ENCODE results near the gene PRKCE.
A peak's percentile ranks its signal among the peaks of the same experiment; 100 is the strongest.

The PRKCE gene

DNA sequence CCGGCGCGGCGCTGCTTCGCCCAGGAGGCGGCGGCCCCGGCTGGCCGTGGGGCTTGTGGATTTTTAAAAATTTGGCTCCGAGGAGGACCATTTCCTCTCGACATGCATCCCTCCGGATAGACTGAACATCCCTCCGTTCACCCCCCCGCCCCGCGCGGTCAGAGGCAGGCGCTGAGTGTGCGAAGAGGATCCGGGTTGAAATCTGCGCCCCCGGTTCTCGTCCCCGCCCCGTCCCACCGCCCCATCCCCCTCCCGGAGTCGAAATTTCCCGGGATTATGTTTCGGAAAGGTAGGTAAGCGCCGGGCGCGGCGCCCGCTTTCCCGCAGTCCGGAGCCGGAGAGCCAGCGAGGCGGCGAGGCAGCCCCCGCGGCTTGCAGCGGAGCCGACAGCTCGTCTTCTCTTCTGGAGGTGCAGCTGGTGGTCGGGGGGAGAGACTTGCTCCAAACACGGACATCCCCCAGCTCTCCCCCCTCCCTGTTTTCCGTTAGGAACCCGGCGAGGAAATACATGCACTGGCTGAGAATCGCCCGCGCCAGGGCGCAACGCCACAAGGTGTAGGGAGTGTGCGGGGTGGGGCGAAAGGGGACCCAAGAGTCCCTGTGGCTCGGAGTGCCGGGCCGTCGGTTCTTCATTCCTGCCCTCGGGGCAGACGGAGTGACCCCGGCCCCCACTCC, at the start of gene PRKCE:
Gene PRKCE, plus strand, starts transcription at position 261 of the 675 bp plus-strand sequence.
- peak; percentile 47 for DNase-seq

DNA sequence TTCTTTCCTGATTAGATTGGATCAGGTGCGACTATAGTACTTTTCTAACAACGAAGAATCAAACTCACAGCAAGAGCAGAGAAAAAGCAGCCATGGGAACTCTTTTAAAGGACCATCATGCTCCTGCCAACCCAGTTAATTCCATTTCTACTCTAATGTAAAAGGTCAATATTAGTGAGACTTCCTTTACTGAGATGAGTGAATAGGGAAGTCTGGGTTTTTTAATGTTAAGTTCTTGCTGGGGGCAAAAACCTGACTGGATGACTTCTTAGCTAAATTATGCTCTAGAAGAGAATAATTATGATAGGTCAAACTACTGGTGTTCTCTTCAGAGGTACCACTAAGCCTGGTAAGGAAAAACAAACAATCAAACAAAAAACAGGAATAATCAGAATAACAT, 48.9 kb upstream of the PRKCE start:
- DNase-seq, result no peak

DNA sequence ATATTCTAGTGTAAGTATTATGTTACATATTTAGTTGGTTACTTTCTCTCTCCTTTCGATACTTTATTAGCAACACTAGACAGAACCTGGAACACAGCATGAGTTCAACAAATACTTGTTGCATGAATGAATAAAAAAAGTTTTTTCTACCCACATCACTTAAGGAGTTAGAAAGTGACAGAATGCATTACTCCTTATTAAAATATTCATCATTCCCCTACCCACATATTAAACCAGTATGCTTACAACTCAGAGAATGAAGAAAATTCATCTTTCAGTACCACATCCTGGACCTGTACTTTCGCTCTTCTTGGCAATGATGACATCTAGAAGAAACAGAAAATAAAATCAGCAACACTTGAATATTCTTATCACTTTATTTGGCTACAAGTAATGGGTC, 46.4 kb upstream of the PRKCE start:
- no peak for DNase-seq

DNA sequence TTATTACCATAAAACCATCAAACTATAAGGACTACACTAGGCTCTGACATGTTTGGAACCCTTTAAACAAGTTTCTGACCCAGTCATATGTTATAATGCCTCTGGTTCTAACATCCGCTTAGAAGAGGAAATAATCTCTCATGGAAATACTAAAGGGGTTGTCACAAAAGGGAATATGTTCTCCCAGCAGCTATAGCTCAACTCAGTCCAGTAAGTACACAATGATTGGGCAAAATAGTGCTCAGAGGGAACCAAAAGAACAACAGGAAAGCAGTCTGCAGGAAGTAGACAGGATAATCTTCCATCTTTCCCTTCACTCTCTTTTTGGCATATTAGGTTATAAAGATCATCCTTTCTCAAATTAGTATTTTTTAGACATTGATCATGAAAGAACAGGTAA, 44.7 kb upstream of the PRKCE start:
- no peak for DNase-seq

DNA sequence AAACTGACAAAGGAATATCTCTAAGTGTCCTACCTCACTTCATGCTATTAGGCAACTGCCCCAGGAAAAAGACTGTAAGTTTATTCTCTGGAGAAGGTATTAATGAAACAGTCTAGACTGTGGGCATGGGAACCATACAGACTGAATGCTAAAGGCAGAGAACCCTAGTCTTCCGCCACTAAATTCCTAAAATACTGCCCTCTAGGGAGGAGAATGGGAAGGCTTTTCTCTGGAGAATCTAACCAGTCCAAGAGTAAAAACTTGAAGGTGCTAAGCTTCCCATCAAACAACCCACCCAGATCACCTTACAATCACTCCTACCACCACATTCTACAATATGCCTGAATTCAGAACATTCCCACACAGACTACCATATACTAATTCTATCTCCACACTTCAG, 43.8 kb upstream of the PRKCE start:
- DNase-seq, result no peak

DNA sequence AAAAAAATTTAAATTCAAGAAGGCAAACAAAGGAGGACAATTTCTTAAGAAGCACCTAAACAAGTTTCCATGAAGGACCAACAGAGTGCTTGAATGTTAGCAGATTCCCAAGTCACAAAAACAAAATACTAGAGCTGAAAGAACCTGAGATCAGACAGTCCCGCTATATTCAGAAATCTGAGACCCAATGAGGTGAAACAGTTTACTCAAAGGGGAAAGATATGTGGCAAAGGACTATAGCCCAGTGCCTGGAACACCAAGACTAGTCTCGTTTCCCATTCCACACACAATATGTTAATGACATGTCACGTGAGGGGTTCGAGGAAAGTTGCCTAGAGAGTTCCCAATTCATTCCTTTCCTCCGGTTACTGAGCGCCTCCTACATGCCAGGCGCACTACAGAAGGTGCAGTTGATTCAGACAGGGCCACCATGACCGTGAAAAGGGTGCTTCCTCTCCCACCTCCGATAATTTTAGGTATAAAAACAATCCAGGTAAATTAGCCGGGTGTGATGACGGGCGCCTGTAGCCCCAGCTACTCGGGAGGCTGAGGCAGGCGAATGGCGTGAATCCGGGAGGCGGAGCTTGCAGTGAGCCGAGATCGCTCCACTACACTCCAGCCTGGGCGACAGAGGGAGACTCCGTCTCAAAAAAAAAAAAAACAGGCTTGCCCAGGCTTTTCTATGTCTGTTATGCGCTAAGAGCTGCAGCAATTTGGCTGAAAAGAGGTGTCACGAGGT, 41.0 kb upstream of the PRKCE start:
- DNase-seq, result peak; percentile 57

DNA sequence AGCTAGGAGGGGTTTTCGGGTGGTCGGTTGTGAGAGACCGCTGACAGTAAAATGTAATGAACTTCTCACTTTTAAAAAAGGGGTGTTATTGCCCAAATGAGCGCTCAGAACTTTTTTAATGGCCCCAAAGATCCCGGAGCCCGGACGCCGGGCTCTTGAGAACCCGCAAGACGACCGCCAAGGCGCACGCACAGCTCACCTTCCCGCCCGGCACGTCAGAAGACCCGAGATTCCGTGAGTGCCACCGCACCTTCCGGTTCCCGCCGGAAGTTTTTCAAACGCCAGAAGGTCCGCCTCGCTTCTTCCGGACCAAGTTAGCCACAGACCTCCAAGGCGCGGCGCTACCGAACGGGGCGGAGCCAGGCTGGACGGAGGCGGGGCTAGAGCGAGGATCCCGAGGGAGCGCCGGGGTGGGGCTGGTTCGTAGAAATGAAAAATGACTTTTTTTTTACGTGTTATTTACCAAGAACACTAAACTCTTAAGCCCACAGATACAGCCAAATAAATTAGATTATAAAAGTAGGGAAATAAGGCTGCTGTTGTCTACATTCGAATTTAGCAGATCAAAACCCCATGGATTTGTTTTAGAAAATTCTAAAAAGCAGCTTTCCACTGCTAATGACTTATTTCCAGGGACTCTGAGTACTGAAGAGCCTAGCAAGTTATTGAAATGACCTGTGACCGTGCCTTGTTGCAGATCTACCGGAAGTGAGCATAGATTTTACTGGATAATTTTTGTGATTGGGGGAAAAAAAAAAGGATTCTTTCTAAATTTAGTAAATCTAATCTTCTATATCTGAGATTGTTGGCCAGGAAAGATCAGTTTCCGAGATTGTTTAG, 40.2 kb upstream of the PRKCE start, which contains the start of gene SRBD1:
Gene SRBD1, minus strand, starts transcription at position 248 of the 840 bp plus-strand sequence. CDS start 5,826 bp downstream, outside the sequence.
- DNase-seq, result peak; percentile 86

DNA sequence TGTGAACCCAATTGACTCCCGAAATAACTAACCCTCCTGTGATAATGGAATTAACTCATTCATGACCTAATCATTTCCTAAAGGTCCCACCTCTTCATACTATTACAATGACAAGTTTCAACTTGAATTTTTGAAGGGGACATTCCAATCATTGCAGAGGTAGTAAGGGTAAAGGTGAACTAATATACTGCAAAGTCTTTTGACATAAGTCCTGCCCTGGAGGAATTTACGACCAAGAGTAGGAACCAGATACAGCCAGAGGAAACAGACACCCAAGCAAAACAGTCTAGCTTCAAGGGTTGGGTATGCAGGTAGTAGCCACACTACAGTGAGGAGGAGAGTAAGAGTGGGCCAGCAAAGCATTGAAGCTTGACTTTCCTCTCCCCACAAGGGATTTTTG, 39.2 kb upstream of the PRKCE start:
- DNase-seq, result no peak

DNA sequence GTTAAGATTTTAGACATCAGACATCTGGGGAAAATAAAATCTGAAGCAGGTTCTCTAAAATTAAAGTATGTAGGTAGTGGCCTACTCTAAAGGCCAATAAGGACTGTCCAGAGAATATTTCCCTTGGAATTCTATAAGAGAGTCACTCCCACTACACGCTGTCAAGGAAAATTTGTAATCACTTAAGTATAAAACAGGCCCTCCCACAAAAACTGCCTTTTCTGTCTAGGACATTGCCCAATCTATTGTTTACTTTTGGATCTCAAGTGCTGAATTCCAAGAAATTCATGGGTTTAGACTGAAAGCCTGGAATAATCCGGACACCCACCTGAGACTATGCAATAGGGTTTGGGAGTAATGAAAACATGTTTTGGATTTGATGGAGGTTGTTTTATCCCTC, 38.7 kb upstream of the PRKCE start:
- DNase-seq, result no peak

DNA sequence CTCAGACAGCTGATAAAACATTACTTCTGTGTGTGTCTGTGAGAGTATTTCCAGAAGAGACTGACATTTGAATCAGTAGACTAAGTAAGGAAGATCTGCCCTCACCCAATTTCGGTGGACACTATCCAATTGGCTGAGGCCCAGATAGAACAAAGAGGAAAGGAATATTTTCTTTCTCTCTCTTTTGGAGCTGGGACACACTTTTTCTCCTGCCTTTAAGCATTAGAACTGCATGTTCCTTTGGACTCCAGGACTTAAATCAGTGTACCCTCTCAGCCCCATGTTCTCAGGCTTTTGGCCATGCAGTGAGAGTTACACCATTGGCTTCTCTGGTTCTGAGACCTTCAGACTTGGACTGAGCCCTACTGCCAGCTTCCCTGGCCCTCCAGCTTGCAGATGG, 37.1 kb upstream of the PRKCE start:
- DNase-seq, result no peak

DNA sequence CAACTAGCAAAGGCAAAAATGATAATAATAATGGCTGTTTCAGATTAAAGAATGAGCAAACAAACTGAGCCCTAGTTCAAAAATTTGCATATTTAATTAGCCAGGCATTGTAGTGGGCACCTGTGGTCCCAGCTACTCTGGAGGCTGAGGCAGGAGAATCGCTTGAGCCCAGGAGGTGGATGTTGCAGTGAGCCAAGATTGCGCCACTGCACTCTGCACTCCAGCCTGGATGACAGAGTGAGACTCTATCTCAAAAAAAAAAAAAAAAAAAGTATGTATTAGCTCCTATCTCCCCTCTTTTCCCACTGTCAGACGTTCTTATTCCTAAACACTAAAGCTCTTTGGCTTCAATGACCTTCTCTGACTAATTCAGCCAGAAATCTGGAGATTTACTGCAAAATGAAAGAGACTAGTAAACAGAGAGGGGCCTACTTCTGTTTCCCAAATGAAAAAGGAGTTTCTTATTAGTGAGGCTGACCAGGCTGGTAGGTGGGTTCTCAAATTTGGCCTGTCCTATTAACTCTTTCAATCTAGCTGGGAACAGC, 36.5 kb upstream of the PRKCE start:
- no peak for DNase-seq

DNA sequence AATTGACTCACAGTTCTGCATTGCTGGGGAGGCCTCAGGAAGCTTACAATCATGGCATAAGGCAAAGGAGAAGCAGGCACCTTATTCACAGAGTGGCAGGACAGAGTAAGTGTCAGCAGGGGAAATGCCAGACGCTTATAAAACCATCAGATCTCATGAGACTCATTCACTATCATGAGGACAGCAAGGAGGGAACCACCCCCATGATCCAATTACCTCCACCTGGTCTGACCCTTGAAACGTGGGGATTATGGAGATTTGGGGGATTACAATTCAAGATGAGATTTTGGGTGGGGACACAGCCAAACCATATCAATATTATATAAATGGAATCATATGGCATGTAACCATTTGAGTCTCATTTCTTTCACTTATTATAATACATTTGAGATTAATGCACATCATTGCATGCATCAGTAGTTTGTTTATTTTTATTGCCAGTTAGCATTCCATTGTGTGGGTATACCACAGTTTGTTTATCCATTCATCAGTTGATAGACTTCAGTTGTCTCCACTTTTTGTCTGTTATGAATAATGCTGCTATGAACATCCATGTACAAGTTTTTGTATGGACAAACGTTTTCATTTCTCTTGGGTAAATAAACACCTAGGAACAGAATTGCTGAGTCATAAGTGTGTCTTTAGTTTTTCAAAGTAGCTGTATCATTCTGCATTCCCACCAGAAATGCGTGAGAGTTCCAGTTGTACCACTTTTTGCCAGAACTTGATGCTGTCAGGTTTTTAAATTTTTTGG, 34.6 kb upstream of the PRKCE start:
- DNase-seq, result no peak

DNA sequence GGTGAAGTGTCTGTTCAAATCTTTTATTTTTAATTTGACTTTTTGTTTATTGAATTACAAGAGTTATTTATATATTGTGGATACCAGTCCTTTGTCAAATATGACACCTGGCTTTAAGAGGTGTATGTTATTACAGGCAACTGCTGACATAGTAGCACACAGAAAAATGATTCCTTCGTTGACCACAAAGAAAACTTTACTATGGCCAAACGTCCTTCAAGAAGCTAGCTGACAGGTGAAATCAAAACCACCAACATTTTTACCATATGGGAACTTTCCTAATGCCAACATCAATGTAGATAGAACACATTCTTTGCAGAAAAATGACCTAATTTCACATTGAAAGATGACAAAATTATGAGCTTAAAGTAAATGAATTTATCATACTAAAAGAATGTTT, 34.0 kb upstream of the PRKCE start:
- DNase-seq, result no peak

DNA sequence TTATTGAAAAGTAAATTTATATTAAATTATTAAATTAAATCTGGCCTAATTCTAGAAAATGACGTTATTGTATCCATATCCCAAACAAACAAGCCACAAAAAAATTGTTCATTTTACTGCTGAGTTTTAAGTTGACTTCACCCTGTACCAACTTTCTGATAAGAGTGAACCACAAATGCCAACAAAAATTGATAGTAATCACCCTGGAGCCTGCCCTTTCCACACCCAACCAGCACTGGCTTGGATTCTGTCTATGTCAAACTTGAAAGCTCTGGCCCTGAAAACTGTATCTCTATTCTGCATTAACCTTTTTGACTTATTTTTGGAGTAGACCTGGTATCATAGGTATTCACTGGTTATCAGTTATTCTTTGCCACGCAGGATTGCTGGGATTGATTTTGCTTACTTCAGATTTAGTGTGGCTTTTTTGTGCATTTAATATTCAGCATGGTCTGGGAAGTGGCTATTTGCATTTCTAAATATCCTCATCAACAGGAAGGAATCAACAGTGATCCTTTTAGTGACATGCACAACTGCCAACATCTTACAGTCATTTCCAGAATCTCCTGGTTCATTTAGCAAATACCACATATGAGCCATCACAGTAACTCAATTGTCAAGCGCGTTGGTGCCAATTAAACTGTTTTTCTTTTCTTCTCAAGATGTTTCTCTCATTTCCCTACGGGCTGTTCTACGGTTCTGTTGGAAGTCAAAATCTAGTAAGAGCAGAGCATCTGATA, 29.0 kb upstream of the PRKCE start:
- DNase-seq, result no peak

DNA sequence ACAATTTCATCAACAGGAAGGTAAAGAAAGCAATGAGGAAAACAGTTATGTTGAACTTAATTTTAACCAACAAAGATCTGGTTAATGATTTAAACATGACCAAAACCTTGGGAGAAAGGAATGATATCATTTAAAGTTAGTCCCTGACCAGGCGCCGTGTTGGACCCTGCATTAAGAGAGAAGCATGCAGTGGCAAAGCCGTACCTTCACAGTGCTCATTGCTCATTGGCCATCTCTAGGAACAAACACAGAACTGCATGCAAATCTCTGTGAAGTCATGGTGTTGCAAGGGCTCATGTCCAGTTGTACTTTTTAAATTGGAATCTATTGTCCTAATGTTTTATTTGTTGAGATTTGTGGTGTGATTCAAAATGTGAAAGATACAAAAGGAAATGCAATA, 28.4 kb upstream of the PRKCE start:
- no peak for DNase-seq

DNA sequence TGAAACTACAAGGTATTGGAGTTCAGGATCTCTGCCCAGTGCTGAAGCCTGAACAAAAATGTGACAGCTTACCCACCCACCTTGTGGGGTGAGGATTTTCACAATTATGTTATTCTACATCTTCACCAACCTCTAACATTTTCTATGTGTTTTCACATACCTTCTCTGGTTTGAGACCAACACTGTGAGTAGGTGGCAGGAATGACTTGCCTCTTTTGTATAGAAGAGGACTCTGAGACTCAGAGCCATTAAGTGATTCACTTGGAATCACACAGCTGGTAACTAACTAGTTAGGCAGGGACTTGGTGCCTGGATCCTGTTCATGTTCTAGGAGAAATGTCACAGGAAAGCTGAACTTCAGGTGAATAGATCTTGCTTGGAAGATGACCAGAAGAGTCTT, 25.7 kb upstream of the PRKCE start:
- DNase-seq, result no peak

DNA sequence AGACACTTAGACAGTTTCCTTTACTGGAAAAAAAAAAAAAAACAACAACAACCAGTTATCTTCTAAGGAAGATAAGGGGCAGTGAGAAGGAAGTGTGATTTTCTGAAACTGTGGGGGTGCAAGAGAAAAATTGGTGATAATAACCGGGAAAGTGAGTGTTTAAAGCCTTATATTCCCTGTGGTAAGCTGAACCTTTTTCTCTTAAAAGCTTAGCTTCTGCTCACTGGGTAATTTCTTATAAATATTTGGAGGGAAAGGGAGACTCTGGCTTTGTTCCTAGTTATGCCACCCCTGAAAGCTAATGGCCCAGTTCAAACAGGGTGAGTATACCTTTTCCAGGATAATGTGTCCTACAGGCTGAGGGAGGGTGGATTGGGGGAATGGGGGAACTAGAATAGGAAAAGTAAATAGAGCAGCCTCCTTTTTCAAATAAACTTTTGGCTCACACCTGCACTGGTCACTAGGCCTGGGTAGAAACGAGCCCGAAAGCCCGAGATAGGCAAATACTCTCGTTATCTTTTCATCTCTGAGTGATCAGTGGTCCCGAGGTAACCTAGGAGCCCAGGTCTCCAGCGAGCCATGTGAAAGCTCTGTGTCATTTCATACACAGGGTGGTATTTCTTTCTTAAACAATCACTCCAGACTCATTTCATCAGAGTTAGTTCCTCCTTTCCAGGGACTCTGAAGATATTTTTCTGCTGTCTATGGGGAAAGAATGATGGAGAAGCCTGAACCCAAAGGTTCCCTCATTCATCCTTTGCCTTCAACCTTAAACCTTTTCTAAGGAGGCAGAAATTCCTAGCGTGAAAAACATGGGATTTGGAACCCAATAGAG, 24.9 kb upstream of the PRKCE start:
- no peak for DNase-seq

DNA sequence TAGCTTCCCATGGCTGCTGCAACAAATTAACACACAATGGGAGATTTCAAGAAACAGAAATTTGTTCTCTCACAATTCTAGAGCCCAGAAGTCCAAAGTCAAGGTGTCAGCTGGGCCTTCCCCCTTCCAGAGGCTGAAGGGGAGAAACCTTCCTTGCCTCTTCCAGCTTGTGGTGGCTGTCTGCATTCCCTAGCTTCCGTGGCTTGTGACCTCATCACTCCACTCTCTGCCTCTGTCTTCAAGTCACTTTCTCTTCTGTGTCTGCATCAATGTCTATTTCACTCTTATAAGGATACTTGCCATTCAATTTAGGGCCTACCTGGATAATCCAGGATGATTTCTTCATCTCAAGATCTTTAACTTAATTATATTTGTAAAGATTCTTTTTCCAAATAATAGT, 23.6 kb upstream of the PRKCE start:
- no peak for DNase-seq

DNA sequence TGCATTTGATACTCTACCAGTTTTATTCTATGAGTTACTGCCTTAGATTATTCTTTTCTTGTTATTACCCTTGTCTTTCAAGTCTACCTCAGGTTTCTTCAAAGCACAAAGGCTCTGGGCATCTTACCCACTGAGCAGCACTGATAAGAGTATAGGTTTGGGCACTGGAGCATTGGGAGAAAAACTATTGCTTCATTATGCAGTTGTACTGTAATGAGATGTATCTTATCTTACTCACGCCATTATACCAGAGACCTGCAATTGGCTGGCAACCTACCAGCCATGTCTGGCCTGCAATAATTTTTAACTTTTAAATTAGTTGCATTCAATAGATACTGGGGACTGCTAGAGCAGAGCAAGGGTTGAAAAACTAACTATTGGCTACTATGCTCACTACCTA, 21.5 kb upstream of the PRKCE start:
- no peak for DNase-seq

DNA sequence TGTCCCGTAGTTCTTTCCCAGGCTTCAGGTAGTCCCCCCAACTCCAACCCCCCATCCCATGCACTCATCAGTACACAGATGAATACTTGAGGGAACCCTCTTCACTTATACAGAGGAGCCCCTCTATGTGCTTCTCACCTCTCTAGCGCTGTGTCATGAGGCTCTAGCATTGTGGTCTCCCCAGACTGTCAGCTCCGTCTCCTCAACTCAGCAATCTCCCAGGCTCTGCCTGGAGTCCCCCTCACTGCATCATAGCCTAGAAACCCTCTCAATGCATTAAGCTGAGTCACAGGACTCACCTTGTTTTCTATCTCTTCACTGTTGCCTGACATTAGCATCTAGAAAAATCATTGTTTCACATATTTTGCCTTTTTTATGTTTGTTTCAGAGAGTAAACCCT, 20.2 kb upstream of the PRKCE start:
- no peak for DNase-seq

DNA sequence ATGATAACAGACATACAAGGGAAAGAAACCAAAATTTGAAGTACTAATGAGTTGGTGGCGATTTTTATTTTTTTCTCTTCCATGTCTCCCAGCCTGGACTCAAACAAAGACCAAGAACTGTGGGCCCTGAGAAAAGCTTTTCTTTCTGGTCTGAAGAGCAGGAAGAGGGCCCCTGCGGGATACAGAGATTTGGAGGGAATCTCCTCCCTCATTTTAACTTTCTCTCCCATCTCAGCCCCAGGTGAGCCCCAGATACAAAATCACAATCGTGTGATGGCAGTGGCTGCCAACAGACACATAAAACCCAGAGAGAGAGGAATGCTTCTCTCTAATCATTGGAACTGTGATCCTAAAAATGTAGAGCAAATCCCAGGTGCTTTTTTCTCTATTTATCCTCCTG, 19.5 kb upstream of the PRKCE start:
- no peak for DNase-seq

Measured in activated T-cell treated with anti-CD3 and anti-CD28 coated beads, Interleukin-2, amount 50 U/mL, for 1 hour (primary cell).